ENCODE measurements around the gene ILDR1. TPM values are rescaled to one million over a fixed set of nuclear protein-coding genes. Genes with fewer than 3 reads are reported as not detected.

Gene ILDR1
- polyA plus RNA-seq, 4 donors, result 0.22 to 5.1 (median 2.8) TPM

- FAIRE-seq (no peak), DNase-seq (no peak)
- no peaks in the 10 kb centered on the region for H3K36me3 ChIP-seq (ENCODE audit: control insufficient read depth in 3 of 3, insufficient read depth in 2 of 3, low read depth in 1 of 3, low read length in 3 of 3)
- no peak overlapping the region for H3K4me3 ChIP-seq (ENCODE audit: low read depth in 1 of 3, low read length in 3 of 3)
- H3K9me3 ChIP-seq (ENCODE audit: control insufficient read depth in 2 of 2, insufficient read depth in 1 of 2, low read depth in 1 of 2, low read length in 1 of 2), result no peaks in the 10 kb centered on the region
- no peak overlapping the region for H3K27ac ChIP-seq (ENCODE audit: low read depth in 1 of 3, low read length in 2 of 3)
- peaks cover 0 to 8% (median 0%) of the 10 kb centered on the region in 3 donors for H3K4me1 ChIP-seq (ENCODE audit: control insufficient read depth in 3 of 3, insufficient read depth in 2 of 3, low read depth in 1 of 3, low read length in 2 of 3)
- peaks cover 0 to 3% (median 0%) of the 10 kb centered on the region in 3 donors for H3K27me3 ChIP-seq (ENCODE audit: control insufficient read depth in 3 of 3, insufficient read depth in 3 of 3, low read length in 3 of 3)
These were observed 3.2 kb upstream of the ILDR1 start for GRCh38 chr3:122025296-122025695.

DNA sequence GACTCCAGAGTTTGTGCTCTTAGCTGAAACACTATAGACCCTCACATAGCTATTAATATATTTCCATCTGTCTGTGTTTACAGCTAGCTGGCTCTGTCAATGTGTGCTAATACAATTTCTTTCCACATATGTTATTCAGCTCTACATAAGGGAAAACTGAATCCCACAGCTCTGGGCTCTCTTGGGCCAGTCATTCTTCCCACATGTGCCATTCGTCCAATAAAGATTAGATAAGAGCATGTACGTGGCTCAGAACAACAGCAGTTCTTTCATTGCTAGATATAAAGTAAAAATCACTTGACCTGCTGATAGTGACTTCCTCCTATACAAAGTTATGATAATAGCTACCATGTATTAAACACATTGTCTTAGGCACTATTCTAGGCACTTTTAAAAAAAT lies 2.8 kb upstream of the ILDR1 start:
- Histone ChIP-seq H3K36me3 (ENCODE audit: control insufficient read depth in 3 of 3, insufficient read depth in 2 of 3, low read depth in 1 of 3, low read length in 3 of 3) (no peaks in the 10 kb centered on the region), H3K27me3 (ENCODE audit: control insufficient read depth in 3 of 3, insufficient read depth in 3 of 3, low read length in 3 of 3) (peaks cover 0 to 3% (median 0%) of the 10 kb centered on the region in 3 donors), H3K4me3 (ENCODE audit: low read depth in 1 of 3, low read length in 3 of 3) (no peak overlapping the region), H3K27ac (ENCODE audit: low read depth in 1 of 3, low read length in 2 of 3) (no peak overlapping the region), H3K9me3 (ENCODE audit: control insufficient read depth in 2 of 2, insufficient read depth in 1 of 2, low read depth in 1 of 2, low read length in 1 of 2) (no peaks in the 10 kb centered on the region), H3K4me1 (ENCODE audit: control insufficient read depth in 3 of 3, insufficient read depth in 2 of 3, low read depth in 1 of 3, low read length in 2 of 3) (peaks cover 0 to 10% (median 0%) of the 10 kb centered on the region in 3 donors)
- no peak for FAIRE-seq
- 5 to 30% (median 23%) methylated on average over 2 of the region's 2 CpGs for WGBS, 3 donors
- peak; percentile 33 to 61 for DNase-seq

GRCh38 chr3:122023335-122023910 lies 1.4 kb upstream of the ILDR1 start:
- WGBS, 3 donors, result 65 to 83% (median 80%) methylated on average over 8 of the region's 8 CpGs
- FAIRE-seq (no peak), DNase-seq (no peak)
- Histone ChIP-seq H3K4me1 (ENCODE audit: control insufficient read depth in 3 of 3, insufficient read depth in 2 of 3, low read depth in 1 of 3, low read length in 2 of 3) (peaks cover 0 to 13% (median 0%) of the 10 kb centered on the region in 3 donors), H3K27me3 (ENCODE audit: control insufficient read depth in 3 of 3, insufficient read depth in 3 of 3, low read length in 3 of 3) (peaks cover 0 to 3% (median 0%) of the 10 kb centered on the region in 3 donors), H3K9me3 (ENCODE audit: control insufficient read depth in 2 of 2, insufficient read depth in 1 of 2, low read depth in 1 of 2, low read length in 1 of 2) (no peaks in the 10 kb centered on the region), H3K36me3 (ENCODE audit: control insufficient read depth in 3 of 3, insufficient read depth in 2 of 3, low read depth in 1 of 3, low read length in 3 of 3) (no peaks in the 10 kb centered on the region), H3K27ac (ENCODE audit: low read depth in 1 of 3, low read length in 2 of 3) (no peak overlapping the region), H3K4me3 (ENCODE audit: low read depth in 1 of 3, low read length in 3 of 3) (no peak overlapping the region)

- peak overlapping the region in 1 of 3 donors; percentile 92 for H3K27ac ChIP-seq (ENCODE audit: low read depth in 1 of 3, low read length in 2 of 3)
These were observed 1.0 kb downstream of the ILDR1 start for GRCh38 chr3:122021037-122021436.

DNA sequence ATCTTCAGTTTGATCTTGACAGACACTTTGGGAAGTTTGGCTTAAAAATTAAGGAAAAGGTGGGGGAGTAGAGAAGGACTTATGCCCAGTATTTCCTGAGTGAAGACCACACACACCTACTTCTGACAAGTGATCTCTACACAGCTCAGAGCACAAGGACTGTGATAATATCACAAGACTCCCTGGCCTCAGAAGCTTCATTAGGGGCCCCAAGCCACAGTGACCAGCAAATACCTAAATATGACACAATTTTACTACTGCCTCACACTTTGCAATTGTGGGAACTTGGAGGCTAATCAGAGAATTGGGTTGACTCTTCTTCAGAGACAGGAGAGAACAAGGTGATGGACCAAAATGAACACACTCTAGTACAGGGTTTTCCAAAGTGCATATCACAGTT lies 2.6 kb downstream of the ILDR1 start:
- DNase-seq (no peak), FAIRE-seq (no peak)
- Histone ChIP-seq H3K9me3 (ENCODE audit: control insufficient read depth in 2 of 2, insufficient read depth in 1 of 2, low read depth in 1 of 2, low read length in 1 of 2) (no peaks in the 10 kb centered on the region), H3K4me1 (ENCODE audit: control insufficient read depth in 3 of 3, insufficient read depth in 2 of 3, low read depth in 1 of 3, low read length in 2 of 3) (peaks cover 0 to 13% (median 0%) of the 10 kb centered on the region in 3 donors), H3K27me3 (ENCODE audit: control insufficient read depth in 3 of 3, insufficient read depth in 3 of 3, low read length in 3 of 3) (peaks cover 0 to 3% (median 0%) of the 10 kb centered on the region in 3 donors), H3K4me3 (ENCODE audit: low read depth in 1 of 3, low read length in 3 of 3) (no peak overlapping the region), H3K36me3 (ENCODE audit: control insufficient read depth in 3 of 3, insufficient read depth in 2 of 3, low read depth in 1 of 3, low read length in 3 of 3) (no peaks in the 10 kb centered on the region), H3K27ac (ENCODE audit: low read depth in 1 of 3, low read length in 2 of 3) (no peak overlapping the region)

More at GRCh38 chr3:122021037-122021436, 1.0 kb downstream of the ILDR1 start:
- WGBS, 3 donors, result 13 to 43% (median 19%) methylated on average over 1 of the region's 1 CpG
- Histone ChIP-seq H3K4me3 (ENCODE audit: low read depth in 1 of 3, low read length in 3 of 3) (peak overlapping the region in 2 of 3 donors; percentile 75 to 76), H3K36me3 (ENCODE audit: control insufficient read depth in 3 of 3, insufficient read depth in 2 of 3, low read depth in 1 of 3, low read length in 3 of 3) (no peaks in the 10 kb centered on the region), H3K4me1 (ENCODE audit: control insufficient read depth in 3 of 3, insufficient read depth in 2 of 3, low read depth in 1 of 3, low read length in 2 of 3) (peaks cover 0 to 13% (median 0%) of the 10 kb centered on the region in 3 donors), H3K27me3 (ENCODE audit: control insufficient read depth in 3 of 3, insufficient read depth in 3 of 3, low read length in 3 of 3) (peaks cover 0 to 3% (median 0%) of the 10 kb centered on the region in 3 donors), H3K9me3 (ENCODE audit: control insufficient read depth in 2 of 2, insufficient read depth in 1 of 2, low read depth in 1 of 2, low read length in 1 of 2) (no peaks in the 10 kb centered on the region)
- no peak for FAIRE-seq
- DNase-seq, result peak in 1 of 2 donors; percentile 28

DNA sequence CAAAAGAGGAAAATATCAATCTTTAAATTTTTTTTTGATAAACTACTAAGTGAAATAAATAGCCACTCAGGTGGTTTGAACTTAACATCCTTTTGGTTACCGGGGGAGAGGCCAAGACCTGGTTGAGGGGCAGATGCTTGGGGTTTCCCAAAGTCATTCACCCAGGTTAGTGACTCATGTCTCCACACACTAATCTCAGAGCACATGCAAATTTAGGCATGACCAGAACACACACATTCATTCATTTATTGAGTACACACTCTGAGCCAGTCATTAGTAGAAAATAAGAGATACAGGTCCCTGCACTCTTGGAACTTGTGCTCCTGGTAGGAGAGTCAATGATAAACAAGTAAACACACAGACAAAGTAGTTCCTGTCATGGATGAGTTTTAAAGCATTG lies 7.3 kb downstream of the ILDR1 start:
- FAIRE-seq (no peak), DNase-seq (no peak)
- H3K27ac ChIP-seq (ENCODE audit: low read depth in 1 of 3, low read length in 2 of 3), result no peak overlapping the region
- no peak overlapping the region for H3K4me3 ChIP-seq (ENCODE audit: low read depth in 1 of 3, low read length in 3 of 3)
- no peaks in the 10 kb centered on the region for H3K9me3 ChIP-seq (ENCODE audit: control insufficient read depth in 2 of 2, insufficient read depth in 1 of 2, low read depth in 1 of 2, low read length in 1 of 2)
- H3K27me3 ChIP-seq (ENCODE audit: control insufficient read depth in 3 of 3, insufficient read depth in 3 of 3, low read length in 3 of 3), result no peaks in the 10 kb centered on the region
- no peaks in the 10 kb centered on the region for H3K36me3 ChIP-seq (ENCODE audit: control insufficient read depth in 3 of 3, insufficient read depth in 2 of 3, low read depth in 1 of 3, low read length in 3 of 3)
- 72 to 87% (median 77%) methylated on average over 1 of the region's 1 CpG for WGBS, 3 donors
- peaks cover 0 to 2% (median 0%) of the 10 kb centered on the region in 3 donors for H3K4me1 ChIP-seq (ENCODE audit: control insufficient read depth in 3 of 3, insufficient read depth in 2 of 3, low read depth in 1 of 3, low read length in 2 of 3)

GRCh38 chr3:122013448-122013925 lies 8.6 kb downstream of the ILDR1 start:
- Histone ChIP-seq H3K36me3 (ENCODE audit: control insufficient read depth in 3 of 3, insufficient read depth in 2 of 3, low read depth in 1 of 3, low read length in 3 of 3) (no peaks in the 10 kb centered on the region), H3K27me3 (ENCODE audit: control insufficient read depth in 3 of 3, insufficient read depth in 3 of 3, low read length in 3 of 3) (no peaks in the 10 kb centered on the region), H3K4me1 (ENCODE audit: control insufficient read depth in 3 of 3, insufficient read depth in 2 of 3, low read depth in 1 of 3, low read length in 2 of 3) (no peaks in the 10 kb centered on the region), H3K4me3 (ENCODE audit: low read depth in 1 of 3, low read length in 3 of 3) (no peak overlapping the region), H3K27ac (ENCODE audit: low read depth in 1 of 3, low read length in 2 of 3) (no peak overlapping the region), H3K9me3 (ENCODE audit: control insufficient read depth in 2 of 2, insufficient read depth in 1 of 2, low read depth in 1 of 2, low read length in 1 of 2) (no peaks in the 10 kb centered on the region)
- 22 to 54% (median 35%) methylated on average over 5 of the region's 5 CpGs for WGBS, 3 donors
- DNase-seq (peak; percentile 48 to 51), FAIRE-seq (no peak)

DNA sequence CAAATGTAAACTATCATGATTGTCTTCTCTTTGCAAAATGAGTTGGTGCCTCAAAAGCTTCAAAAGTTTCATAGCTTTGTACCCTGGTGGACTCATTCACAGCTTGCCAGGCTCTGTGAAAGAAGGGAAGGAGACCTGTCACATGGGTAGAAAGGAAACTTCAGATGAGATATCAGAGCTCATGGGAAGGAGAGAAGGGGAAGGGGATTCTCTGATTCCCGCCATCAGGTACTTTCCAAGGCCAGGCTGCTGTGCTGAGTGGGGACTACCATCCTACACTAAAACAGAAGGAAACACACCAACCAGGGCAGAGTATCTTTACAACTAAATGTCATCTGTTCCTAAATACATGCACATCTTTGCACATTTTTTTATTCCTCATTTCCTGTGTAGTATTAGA lies 9.2 kb downstream of the ILDR1 start:
- Histone ChIP-seq H3K4me3 (ENCODE audit: low read depth in 1 of 3, low read length in 3 of 3) (no peak overlapping the region), H3K27ac (ENCODE audit: low read depth in 1 of 3, low read length in 2 of 3) (no peak overlapping the region), H3K27me3 (ENCODE audit: control insufficient read depth in 3 of 3, insufficient read depth in 3 of 3, low read length in 3 of 3) (no peaks in the 10 kb centered on the region), H3K36me3 (ENCODE audit: control insufficient read depth in 3 of 3, insufficient read depth in 2 of 3, low read depth in 1 of 3, low read length in 3 of 3) (no peaks in the 10 kb centered on the region), H3K9me3 (ENCODE audit: control insufficient read depth in 2 of 2, insufficient read depth in 1 of 2, low read depth in 1 of 2, low read length in 1 of 2) (no peaks in the 10 kb centered on the region), H3K4me1 (ENCODE audit: control insufficient read depth in 3 of 3, insufficient read depth in 2 of 3, low read depth in 1 of 3, low read length in 2 of 3) (no peaks in the 10 kb centered on the region)
- WGBS, 3 donors, result 69 to 87% (median 74%) methylated on average over 1 of the region's 1 CpG
- FAIRE-seq (no peak), DNase-seq (no peak)

DNA sequence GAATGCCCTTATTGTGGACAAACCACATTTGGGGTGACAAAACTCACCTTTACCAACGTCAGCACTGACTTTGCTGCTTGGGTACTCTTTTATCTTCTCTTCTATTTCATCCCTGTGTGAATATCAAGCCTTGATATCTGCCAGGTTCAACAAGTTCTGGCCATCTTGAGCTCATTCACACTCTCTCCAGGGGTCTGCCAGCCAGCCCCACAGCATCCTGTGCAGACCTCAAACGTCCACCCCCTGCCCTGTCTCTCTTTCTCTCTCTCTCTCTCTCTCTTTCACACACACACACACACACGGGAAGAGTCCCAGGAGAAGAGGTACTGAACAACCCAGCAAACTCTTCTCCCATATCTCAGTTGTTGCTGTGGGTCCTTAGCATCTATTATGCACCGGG lies 10.7 kb downstream of the ILDR1 start:
- FAIRE-seq (no peak), DNase-seq (no peak)
- no peak overlapping the region for H3K27ac ChIP-seq (ENCODE audit: low read depth in 1 of 3, low read length in 2 of 3)
- H3K9me3 ChIP-seq (ENCODE audit: control insufficient read depth in 2 of 2, insufficient read depth in 1 of 2, low read depth in 1 of 2, low read length in 1 of 2), result no peaks in the 10 kb centered on the region
- H3K4me1 ChIP-seq (ENCODE audit: control insufficient read depth in 3 of 3, insufficient read depth in 2 of 3, low read depth in 1 of 3, low read length in 2 of 3), result no peaks in the 10 kb centered on the region
- H3K4me3 ChIP-seq (ENCODE audit: low read depth in 1 of 3, low read length in 3 of 3), result no peak overlapping the region
- WGBS, 3 donors, result 48 to 73% (median 69%) methylated on average over 4 of the region's 4 CpGs
- no peaks in the 10 kb centered on the region for H3K27me3 ChIP-seq (ENCODE audit: control insufficient read depth in 3 of 3, insufficient read depth in 3 of 3, low read length in 3 of 3)
- H3K36me3 ChIP-seq (ENCODE audit: control insufficient read depth in 3 of 3, insufficient read depth in 2 of 3, low read depth in 1 of 3, low read length in 3 of 3), result peaks cover 0 to 2% (median 0%) of the 10 kb centered on the region in 3 donors
